HepG2 (cell line): ENCODE data around the gene PPP1R9B. TPM values are rescaled to one million over a fixed set of nuclear protein-coding genes. Genes with fewer than 3 reads are reported as not detected.

Experiments
- ARID2 ChIP-seq: sonication (generic); formaldehyde crosslinking; IDR thresholded peaks from 2 replicates; pipeline ENCODE4 v1.8.1; 2022; ENCODE audit warnings: mild to moderate bottlenecking, missing genetic modification reagents, borderline replicate concordance
- ARID5B ChIP-seq: IDR thresholded peaks from 2 replicates; pipeline ENCODE4 v1.4.0; 2020; ENCODE audit warnings: mild to moderate bottlenecking, missing genetic modification reagents
- BCLAF1 ChIP-seq: fragments of 450-650 bp; IDR thresholded peaks from 2 replicates; pipeline ENCODE4 v1.6.1; 2017; ENCODE audit warnings: mild to moderate bottlenecking
- CBX5 ChIP-seq: sonication (generic); formaldehyde crosslinking; IDR thresholded peaks from 2 replicates; pipeline ENCODE4 v1.4.0; 2020; ENCODE audit warnings: missing genetic modification reagents, borderline replicate concordance
- FOXP1 ChIP-seq, 2 experiments: fragments of 450-650 bp in 1 of 2; IDR thresholded peaks; 2 replicates each; pipeline ENCODE4 v1.6.1; 2017 to 2018; ENCODE audit warnings: antibody characterized with exemption in 1 of 2
- HOXA3 ChIP-seq: sonication (generic); formaldehyde crosslinking; IDR thresholded peaks from 2 replicates; pipeline ENCODE4 v1.5.0; 2020; ENCODE audit warnings: missing genetic modification reagents
- IRX3 ChIP-seq: sonication (generic); formaldehyde crosslinking; IDR thresholded peaks from 2 replicates; pipeline ENCODE4 v1.8.1; 2023; ENCODE audit warnings: mild to moderate bottlenecking, low read depth, missing genetic modification reagents, borderline replicate concordance
- KDM5A ChIP-seq: fragments of 200-600 bp; sonication (generic); IDR thresholded peaks from 2 replicates; pipeline ENCODE4 v1.7.0; 2018; ENCODE audit warnings: antibody characterized with exemption, mild to moderate bottlenecking, low read length, borderline replicate concordance
- MED1 ChIP-seq: sonication (generic); formaldehyde crosslinking; IDR thresholded peaks from 2 replicates; pipeline ENCODE4 v1.4.0; 2020; ENCODE audit warnings: missing genetic modification reagents
- NFE2L2 ChIP-seq: fragments of 150-350 bp; IDR thresholded peaks from 2 replicates; pipeline ENCODE4 v1.6.1; 2014; ENCODE audit warnings: low read length
- NONO ChIP-seq, 2 experiments: fragments of 450-650 bp in 1 of 2; sonication (generic) in 1 of 2; formaldehyde crosslinking in 1 of 2; IDR thresholded peaks in 1 of 2; conservative IDR thresholded peaks in 1 of 2; 2 replicates each; pipeline versions ENCODE4 v1.6.1 to v1.8.0; 2017 to 2022; ENCODE audit warnings: mild to moderate bottlenecking in 1 of 2, missing genetic modification reagents in 1 of 2, moderate library complexity in 1 of 2
- PITX1 ChIP-seq: sonication (generic); formaldehyde crosslinking; IDR thresholded peaks from 2 replicates; pipeline ENCODE4 v1.5.1; 2020; ENCODE audit warnings: mild to moderate bottlenecking, missing genetic modification reagents
- SRSF1 ChIP-seq: fragments of 200-400 bp; formaldehyde crosslinking; optimal IDR thresholded peaks from 2 replicates; pipeline ENCODE3; 2017; ENCODE audit warnings: mild to moderate bottlenecking, low read depth, low read length, moderate library complexity
- TCF7L2 ChIP-seq: IDR thresholded peaks from 2 replicates; pipeline ENCODE4 v1.6.1; 2011; ENCODE audit warnings: mild to moderate bottlenecking, low read depth, low read length, moderate library complexity
- ZFP36L2 ChIP-seq: sonication (generic); formaldehyde crosslinking; IDR thresholded peaks from 2 replicates; pipeline ENCODE4 v1.4.0; 2020; ENCODE audit warnings: missing genetic modification reagents
- ZNF263 ChIP-seq: sonication (generic); formaldehyde crosslinking; IDR thresholded peaks from 2 replicates; pipeline ENCODE4 v1.4.0; 2020; ENCODE audit warnings: missing genetic modification reagents
- ZNF44 ChIP-seq: sonication (generic); formaldehyde crosslinking; IDR thresholded peaks from 2 replicates; pipeline ENCODE4 v1.5.1; 2020; ENCODE audit warnings: mild to moderate bottlenecking, missing genetic modification reagents
- ZNF501 ChIP-seq: sonication (generic); formaldehyde crosslinking; IDR thresholded peaks from 2 replicates; pipeline ENCODE4 v1.5.1; 2020; ENCODE audit warnings: mild to moderate bottlenecking, moderate library complexity, missing genetic modification reagents
- ZNF629 ChIP-seq: sonication (generic); formaldehyde crosslinking; conservative IDR thresholded peaks from 2 replicates; pipeline ENCODE4 v1.5.0; 2020; ENCODE audit warnings: missing genetic modification reagents
- ZNF672 ChIP-seq: sonication (generic); formaldehyde crosslinking; IDR thresholded peaks from 2 replicates; pipeline ENCODE4 v1.8.1; 2022; ENCODE audit warnings: missing genetic modification reagents
- ZNF746 ChIP-seq: sonication (generic); formaldehyde crosslinking; IDR thresholded peaks from 2 replicates; pipeline ENCODE4 v1.8.0; 2022; ENCODE audit warnings: mild to moderate bottlenecking, missing genetic modification reagents
- polyA plus RNA-seq, 8 experiments: library from polyadenylated mRNA; depleted of rRNA in 3 of 8; stranded (reverse) in 7 of 8; unstranded in 1 of 8; fragments of >200 nt; fragmentation: Illumina TruSeq in 4 of 8; extraction: Trizol in 4 of 8; gene quantifications; 2 replicates each; pipeline versions ENCODE4 v1.2.1 to v1.2.3, GENCODE V29; 2011 to 2016; ENCODE audit warnings: low read depth in 4 of 8, missing spikeins in 1 of 8, mixed read lengths in 1 of 8; ENCODE audit not compliant: insufficient read depth in 1 of 8
- total RNA-seq, 5 experiments: library from RNA; depleted of rRNA; stranded (reverse); fragments of >200 nt; fragmentation: Illumina TruSeq; extraction: Trizol; gene quantifications; 2 replicates each; pipeline ENCODE4 v1.2.3, GENCODE V29; 2016; ENCODE audit warnings: low read depth in 1 of 5

The PPP1R9B gene
- total and polyA plus RNA-seq, 2 of the 13 experiments (the other 11 are each of a cell fraction or from before 2014, with no cell fraction given), result 9.4 to 15.8 TPM

- TF ChIP-seq ZNF629 (CRISPR knock-in tag), result 0 out of 2 replicates have a peak, but pooled peaks have one; percentile 15
- TF ChIP-seq FOXP1 (IDR thresholded peaks at IDR 0.05), result no peak
- no peak; the same call in 1 of the 2 replicates for TF ChIP-seq FOXP1 (CRISPR knock-in tag; IDR thresholded peaks at IDR 0.05)
- 0 out of 2 replicates have a peak, but pooled peaks have one; percentile 35 for TF ChIP-seq ZNF263 (CRISPR knock-in tag)
- TF ChIP-seq NFE2L2, result peak; percentile 23; the same call in 1 of the 2 replicates
- peak; percentile 48; the same call in 1 of the 2 replicates for TF ChIP-seq ARID2 (CRISPR knock-in tag)
- TF ChIP-seq IRX3, result no peak
- no peak for TF ChIP-seq NONO (IDR thresholded peaks at IDR 0.05)
- TF ChIP-seq NONO (CRISPR knock-in tag; conservative IDR thresholded peaks at IDR 0.05), result no peak; the same call in 1 of the 2 replicates
- TF ChIP-seq HOXA3, result peak; percentile 64
- TF ChIP-seq PITX1, result no peak
- peak; percentile 48 for TF ChIP-seq ZNF746 (CRISPR knock-in tag)
- TF ChIP-seq ZFP36L2 (CRISPR knock-in tag), result no peak
- TF ChIP-seq ARID5B (CRISPR knock-in tag), result peak; percentile 51; the same call in 1 of the 2 replicates
- TF ChIP-seq SRSF1, result peak; percentile 6
- no peak for TF ChIP-seq BCLAF1
- no peak for TF ChIP-seq ZNF672
- 0 out of 2 replicates have a peak, but pooled peaks have one; percentile 42 for TF ChIP-seq TCF7L2
- TF ChIP-seq ZNF44 (CRISPR knock-in tag), result no peak
- peak; percentile 62 for TF ChIP-seq ZNF501 (CRISPR knock-in tag)
- TF ChIP-seq MED1 (CRISPR knock-in tag), result peak; percentile 69
- TF ChIP-seq CBX5 (CRISPR knock-in tag), result peak; percentile 44; the same call in 1 of the 2 replicates
- TF ChIP-seq KDM5A, result no peak
Measured at GRCh38 chr17:50133028-50133768, 17.3 kb downstream of the PPP1R9B start (continued).
